Measurements from ENCODE around the gene GMCL2.

DNA sequence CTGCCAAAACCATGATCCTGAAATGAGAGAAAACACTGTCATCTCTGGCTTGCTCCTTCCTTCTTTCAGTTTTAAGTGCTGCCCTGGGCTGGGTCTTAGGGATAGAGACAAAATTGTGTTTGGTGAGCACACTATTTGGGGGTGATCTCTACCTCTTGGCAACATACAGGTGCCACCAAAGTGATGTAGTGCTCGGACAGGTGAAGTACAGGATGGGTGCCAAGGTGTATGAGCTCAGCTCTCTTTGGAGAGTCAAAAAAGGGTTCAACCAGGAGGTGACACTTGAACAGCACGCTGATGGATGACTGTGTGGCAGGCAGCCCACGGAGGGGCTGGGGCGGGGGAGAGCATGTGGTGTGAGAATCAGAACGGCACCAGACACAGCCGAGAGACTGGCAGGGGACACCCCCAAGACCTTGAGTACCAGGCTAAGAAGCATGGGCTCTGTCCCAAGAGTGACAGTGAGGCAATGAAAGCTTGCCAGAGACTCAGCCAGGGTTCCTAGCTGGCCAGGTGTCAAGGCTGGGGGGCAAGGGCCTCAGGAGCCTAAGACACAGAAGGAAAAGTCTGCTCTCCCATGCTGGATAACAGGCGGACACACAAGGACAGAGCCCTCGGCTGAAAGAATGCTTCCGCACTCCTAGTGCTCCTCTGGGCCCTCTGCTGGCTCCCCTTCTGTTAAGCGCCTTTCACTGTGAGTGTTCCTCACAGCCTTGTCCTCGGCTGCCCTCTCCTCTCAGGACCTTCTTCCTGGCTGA, 36.0 kb downstream of the GMCL2 start:
- TF ChIP-seq CTCF (IDR thresholded peaks at IDR 0.05) (no peak), NFE2L1 (CRISPR knock-in tag; IDR thresholded peaks at IDR 0.05) (no peak), TP53 (CRISPR knock-in tag; IDR thresholded peaks at IDR 0.05) (no peak), USF1 (CRISPR knock-in tag; IDR thresholded peaks at IDR 0.05) (no peak), SMAD3 (CRISPR knock-in tag; IDR thresholded peaks at IDR 0.05; ENCODE audit: borderline replicate concordance) (no peak), NFYB (CRISPR knock-in tag; conservative IDR thresholded peaks at IDR 0.05; ENCODE audit: low read depth) (no peak), STAT6 (CRISPR knock-in tag; conservative IDR thresholded peaks at IDR 0.05; ENCODE audit: low read depth) (no peak), FOXP1 (CRISPR knock-in tag; IDR thresholded peaks at IDR 0.05; ENCODE audit: borderline replicate concordance) (no peak), CBFB (CRISPR knock-in tag; IDR thresholded peaks at IDR 0.05; ENCODE audit: low read depth) (no peak)

Data from WTC11 (cell line).